A549 treated with CpdA at 1 μM for 4 hours (cell line): Measurements from ENCODE around the gene CDK1. TPM values are rescaled to one million over a fixed set of nuclear protein-coding genes. Genes with fewer than 3 reads are reported as not detected.

ENCODE experiments used
- total RNA-seq: library from RNA; stranded (reverse); fragments of 200-300 nt; extraction: Qiagen RNA extraction; gene quantifications from 5 replicates; pipeline ENCODE4 v1.2.3, GENCODE V29; 2022; ENCODE audit warnings: low read depth

Gene CDK1
- 83.6 to 107 TPM (median 92.5 TPM) in 5 replicates for total RNA-seq

GRCh38 chr10:60778214-60778970, at the start of gene CDK1:
TSS of gene CDK1 (plus strand) at chr10:60778478. CDS start at chr10:60780166, 1,688 bp downstream.

Other genes starting within 250 kb of the CDK1 start
- 4.3 to 7.2 TPM (median 5.8 TPM) in 5 replicates for gene RHOBTB1, start 165.7 kb downstream of the CDK1 start, total RNA-seq